ENCODE data around the gene SPTB. TPM values are rescaled to one million over a fixed set of nuclear protein-coding genes. Genes with fewer than 3 reads are reported as not detected.
A peak's percentile ranks its signal among the peaks of the same experiment; 100 is the strongest.

The SPTB gene
- total and polyA plus RNA-seq, 10 donors = 0.06 to 20.9 (median 3.9) TPM

DNA sequence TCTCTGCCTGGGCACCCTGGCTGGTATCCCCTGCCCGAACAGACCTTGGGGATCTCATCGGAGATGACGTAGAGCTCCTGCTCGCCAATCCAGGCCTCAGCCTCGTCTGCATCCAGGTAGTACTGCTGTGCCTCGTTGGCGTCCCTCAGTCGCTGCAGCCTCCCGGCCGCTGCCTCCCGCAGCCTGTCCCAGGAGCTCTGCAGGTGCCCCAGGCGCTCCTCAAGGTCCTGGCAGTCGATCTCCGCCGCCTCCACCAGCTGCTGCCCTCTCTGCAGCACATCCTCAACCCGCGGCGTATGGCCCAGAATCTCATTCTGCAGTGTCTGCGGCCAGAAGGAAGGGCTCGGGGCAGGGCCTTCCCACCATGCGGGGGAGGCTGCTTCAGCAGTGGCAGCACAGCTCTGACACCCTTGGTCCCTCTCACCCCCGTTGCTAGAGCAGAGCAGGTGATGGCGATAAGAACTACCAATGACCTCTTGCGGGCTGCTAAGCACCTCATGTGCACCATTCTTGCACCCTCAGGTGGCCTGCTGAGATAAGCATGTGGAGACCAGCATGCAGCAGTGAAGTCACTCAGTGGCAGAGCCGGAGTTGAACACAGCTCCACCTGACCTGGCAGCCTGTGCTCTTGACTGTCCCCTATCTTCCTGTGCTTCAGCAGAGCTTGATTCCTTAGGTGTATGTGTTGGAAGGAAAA, 104.5 kb downstream of the SPTB start:
- no peaks in the 10 kb centered on the region for H3K27me3 ChIP-seq (replicated peaks in 1 of 7)
- WGBS, 5 donors = 88 to 96% (median 93%) methylated on average over 20 to 25 of the region's 25 CpGs
- intact Hi-C loops (cut with DNase I; ENCODE audit: low total_unique reads) = no loop called here
- no peaks in the 10 kb centered on the region for H3K9me3 ChIP-seq
- H3K4me1 ChIP-seq = peaks cover 0 to 13% (median 5%) of the 10 kb centered on the region in 6 donors
- H3K4me3 ChIP-seq = no peak overlapping the region
- TF ChIP-seq POLR2AphosphoS5 (IDR thresholded peaks at IDR 0.05) = no peak
- no peak for TF ChIP-seq POLR2A (IDR thresholded peaks at IDR 0.05)
- TF ChIP-seq, protein P1, sequence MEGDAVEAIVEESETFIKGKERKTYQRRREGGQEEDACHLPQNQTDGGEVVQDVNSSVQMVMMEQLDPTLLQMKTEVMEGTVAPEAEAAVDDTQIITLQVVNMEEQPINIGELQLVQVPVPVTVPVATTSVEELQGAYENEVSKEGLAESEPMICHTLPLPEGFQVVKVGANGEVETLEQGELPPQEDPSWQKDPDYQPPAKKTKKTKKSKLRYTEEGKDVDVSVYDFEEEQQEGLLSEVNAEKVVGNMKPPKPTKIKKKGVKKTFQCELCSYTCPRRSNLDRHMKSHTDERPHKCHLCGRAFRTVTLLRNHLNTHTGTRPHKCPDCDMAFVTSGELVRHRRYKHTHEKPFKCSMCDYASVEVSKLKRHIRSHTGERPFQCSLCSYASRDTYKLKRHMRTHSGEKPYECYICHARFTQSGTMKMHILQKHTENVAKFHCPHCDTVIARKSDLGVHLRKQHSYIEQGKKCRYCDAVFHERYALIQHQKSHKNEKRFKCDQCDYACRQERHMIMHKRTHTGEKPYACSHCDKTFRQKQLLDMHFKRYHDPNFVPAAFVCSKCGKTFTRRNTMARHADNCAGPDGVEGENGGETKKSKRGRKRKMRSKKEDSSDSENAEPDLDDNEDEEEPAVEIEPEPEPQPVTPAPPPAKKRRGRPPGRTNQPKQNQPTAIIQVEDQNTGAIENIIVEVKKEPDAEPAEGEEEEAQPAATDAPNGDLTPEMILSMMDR (IDR thresholded peaks at IDR 0.05 in 8 of 11, conservative IDR thresholded peaks at IDR 0.05 in 3 of 11) = no peak
- peak; percentile 62 for DNase-seq
- H3K27ac ChIP-seq = no peak overlapping the region
- H3K36me3 ChIP-seq = no peaks in the 10 kb centered on the region

DNA sequence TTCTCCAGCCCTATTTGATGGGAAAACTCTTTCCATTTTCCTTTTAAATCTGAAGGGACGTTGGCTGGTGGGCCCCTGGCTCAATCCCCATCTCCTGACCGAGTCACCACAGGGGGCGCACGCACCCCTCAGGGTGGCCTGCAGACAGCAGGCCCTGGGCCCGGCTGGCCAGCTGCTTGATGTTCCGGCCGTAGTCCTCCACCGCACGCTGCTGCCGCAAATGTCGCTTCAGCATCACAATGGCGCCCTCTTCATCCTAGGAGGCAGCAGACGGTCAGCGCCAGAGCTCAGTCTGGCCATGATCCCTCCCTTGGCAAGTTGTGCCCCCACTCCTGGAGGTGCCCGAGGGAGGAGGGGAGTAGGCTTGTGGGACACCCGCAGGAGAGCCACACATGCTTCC, 105.4 kb downstream of the SPTB start:
- WGBS, 5 donors = 89 to 95% (median 92%) methylated on average over 11 to 16 of the region's 16 CpGs
- Histone ChIP-seq H3K27me3 (replicated peaks in 1 of 7) (no peaks in the 10 kb centered on the region), H3K36me3 (no peaks in the 10 kb centered on the region), H3K27ac (no peak overlapping the region), H3K9me3 (no peaks in the 10 kb centered on the region), H3K4me3 (no peak overlapping the region), H3K4me1 (peaks cover 0 to 13% (median 5%) of the 10 kb centered on the region in 6 donors)
- intact Hi-C loops (cut with DNase I; ENCODE audit: low total_unique reads) = no loop called here
- TF ChIP-seq POLR2A (IDR thresholded peaks at IDR 0.05) (no peak), POLR2AphosphoS5 (IDR thresholded peaks at IDR 0.05) (no peak)
- TF ChIP-seq, protein P1 (IDR thresholded peaks at IDR 0.05 in 8 of 11, conservative IDR thresholded peaks at IDR 0.05 in 3 of 11) = no peak
- DNase-seq = peak; percentile 55

DNA sequence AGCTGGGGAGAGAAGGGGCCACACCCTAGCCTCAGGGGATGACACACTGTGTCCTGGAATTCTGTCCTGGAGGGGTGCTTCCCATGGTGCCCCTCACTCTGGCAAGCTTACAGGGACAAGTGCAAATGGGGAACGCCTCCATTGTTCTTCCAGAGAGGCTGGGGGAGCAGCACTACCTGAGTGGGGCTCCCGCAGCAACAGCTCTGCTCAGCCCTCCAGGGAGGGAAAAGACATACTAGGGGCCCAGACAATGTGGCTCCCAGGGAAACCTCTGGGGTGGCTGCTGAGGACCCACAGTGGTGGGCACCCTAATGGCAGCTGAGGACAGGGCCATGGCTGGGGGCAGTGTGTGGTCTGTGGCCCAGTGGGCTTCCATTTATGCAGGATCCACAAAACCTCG, 106.1 kb downstream of the SPTB start:
- peak; percentile 56 for DNase-seq
- peaks cover 0 to 10% (median 5%) of the 10 kb centered on the region in 6 donors for H3K4me1 ChIP-seq
- H3K27me3 ChIP-seq (replicated peaks in 1 of 7) = no peaks in the 10 kb centered on the region
- WGBS, 5 donors = 74 to 97% (median 94%) methylated on average over 2 to 3 of the region's 3 CpGs
- TF ChIP-seq POLR2A (IDR thresholded peaks at IDR 0.05) (no peak), POLR2AphosphoS5 (IDR thresholded peaks at IDR 0.05) (no peak)
- TF ChIP-seq, protein P1 (IDR thresholded peaks at IDR 0.05 in 8 of 11, conservative IDR thresholded peaks at IDR 0.05 in 3 of 11) = no peak
- no peaks in the 10 kb centered on the region for H3K9me3 ChIP-seq
- intact Hi-C loops (cut with DNase I; ENCODE audit: low total_unique reads) = no loop called here
- no peaks in the 10 kb centered on the region for H3K36me3 ChIP-seq
- H3K4me3 ChIP-seq = no peak overlapping the region
- no peak overlapping the region for H3K27ac ChIP-seq

DNA sequence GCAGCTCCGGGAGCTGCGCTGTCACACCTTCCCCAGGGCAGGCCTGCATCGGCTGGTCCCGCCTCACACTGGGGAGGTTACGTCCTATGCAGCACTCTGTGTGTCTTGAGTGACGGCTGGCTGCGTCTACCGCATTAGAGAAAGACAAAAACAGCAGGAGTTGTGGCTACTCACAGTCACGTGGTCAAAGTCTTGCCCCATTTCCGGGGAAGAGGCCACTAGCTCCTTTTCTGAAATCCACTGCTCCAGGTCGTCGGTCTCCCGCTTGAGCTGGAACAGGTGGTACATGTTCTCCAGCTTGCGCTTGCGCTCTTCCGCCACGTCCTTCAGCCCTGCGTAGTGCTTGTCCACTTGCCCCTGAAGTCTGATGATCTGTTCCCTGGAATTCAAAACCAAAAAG, 106.7 kb downstream of the SPTB start:
- Histone ChIP-seq H3K4me1 (peaks cover 0 to 4% (median 3%) of the 10 kb centered on the region in 6 donors), H3K4me3 (no peak overlapping the region), H3K9me3 (no peaks in the 10 kb centered on the region), H3K27me3 (replicated peaks in 1 of 7) (no peaks in the 10 kb centered on the region), H3K27ac (no peak overlapping the region), H3K36me3 (no peaks in the 10 kb centered on the region)
- DNase-seq = peak; percentile 41
- intact Hi-C loops (cut with DNase I; ENCODE audit: low total_unique reads) = no loop called here
- WGBS, 5 donors = 87 to 97% (median 94%) methylated on average over 13 to 18 of the region's 18 CpGs
- TF ChIP-seq POLR2A (IDR thresholded peaks at IDR 0.05) (no peak), POLR2AphosphoS5 (IDR thresholded peaks at IDR 0.05) (no peak)
- TF ChIP-seq, protein P1 (IDR thresholded peaks at IDR 0.05 in 8 of 11, conservative IDR thresholded peaks at IDR 0.05 in 3 of 11) = no peak
